HL-60/S4 treated with phorbol 12-myristate 13-acetate at 8.2 ng/mL for 4 days and 3 days (cell line): ENCODE measurements around the gene LDAH.

Experiments
- in situ Hi-C: fragments of 300-500 bp; cut with MboI; formaldehyde crosslinking; loops from 2 replicates; pipeline ENCODE4 v1.15.0; 2022; ENCODE audit warnings: low sequenced_read_pairs

LDAH gene

GRCh38 chr2:20687260-20687832, 135.6 kb downstream of the LDAH start:
- in situ Hi-C loops = no loop called here

DNA sequence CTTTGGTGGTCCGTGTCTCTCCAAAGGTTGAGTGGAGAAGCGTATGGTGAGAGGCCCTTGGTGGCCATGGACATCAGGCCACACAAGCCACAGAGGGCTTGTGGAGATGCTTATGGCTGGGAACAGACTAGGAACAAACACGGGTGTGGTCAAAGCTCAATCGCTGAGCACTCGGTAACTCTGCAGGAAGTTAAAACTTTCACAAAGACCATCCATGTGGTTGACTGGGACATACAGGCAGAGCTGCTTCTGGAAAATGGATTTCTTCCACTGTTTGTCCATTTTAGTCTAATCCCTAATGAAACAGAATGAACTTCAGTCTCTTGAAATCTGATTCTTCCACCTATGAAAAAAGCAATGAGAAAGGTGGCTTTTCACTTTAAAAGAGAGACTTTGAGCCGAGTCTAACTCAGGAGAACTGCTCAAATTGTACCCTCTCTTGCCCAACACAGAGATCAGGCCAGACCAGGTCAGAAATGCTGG, 138.3 kb downstream of the LDAH start:
- in situ Hi-C loops = no loop called here

DNA sequence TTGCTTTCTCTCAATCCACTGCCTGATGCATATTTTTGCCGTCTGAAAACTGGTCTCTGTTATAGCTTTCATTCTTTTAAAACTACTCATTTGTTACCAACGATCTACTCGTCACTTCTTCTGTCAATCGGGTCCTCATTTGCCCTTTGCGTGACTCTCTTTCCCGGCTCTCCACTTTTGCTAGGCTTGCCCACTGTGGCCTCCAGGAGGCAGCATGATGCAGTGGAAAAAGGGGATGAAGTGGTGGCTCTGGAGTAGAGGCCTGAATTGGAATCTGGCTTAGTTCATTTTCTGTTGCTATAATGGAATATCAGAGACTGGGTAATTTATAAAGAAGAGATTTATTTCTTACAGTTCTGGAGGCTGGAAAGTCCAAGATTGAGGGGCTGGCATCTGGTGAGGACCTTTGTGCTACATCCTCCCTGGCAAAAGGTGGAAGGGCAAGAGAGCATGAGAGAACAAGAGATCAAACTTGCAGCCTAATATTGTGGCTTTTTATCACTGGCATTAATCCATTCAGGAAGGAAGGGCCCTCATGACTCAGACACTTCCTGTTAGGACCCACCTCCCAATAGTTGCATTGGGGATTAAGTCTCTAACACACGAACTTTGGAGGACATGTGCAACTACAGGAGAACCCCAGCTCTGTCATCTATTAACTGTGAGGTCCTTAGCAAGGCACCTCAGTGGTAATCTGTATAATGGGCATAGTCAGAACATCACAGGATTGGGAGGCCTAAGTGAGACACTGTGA, 140.6 kb downstream of the LDAH start:
- in situ Hi-C loops = no loop called here

- in situ Hi-C loops = no loop called here
Measured at GRCh38 chr2:20680744-20681375, 142.0 kb downstream of the LDAH start.

DNA sequence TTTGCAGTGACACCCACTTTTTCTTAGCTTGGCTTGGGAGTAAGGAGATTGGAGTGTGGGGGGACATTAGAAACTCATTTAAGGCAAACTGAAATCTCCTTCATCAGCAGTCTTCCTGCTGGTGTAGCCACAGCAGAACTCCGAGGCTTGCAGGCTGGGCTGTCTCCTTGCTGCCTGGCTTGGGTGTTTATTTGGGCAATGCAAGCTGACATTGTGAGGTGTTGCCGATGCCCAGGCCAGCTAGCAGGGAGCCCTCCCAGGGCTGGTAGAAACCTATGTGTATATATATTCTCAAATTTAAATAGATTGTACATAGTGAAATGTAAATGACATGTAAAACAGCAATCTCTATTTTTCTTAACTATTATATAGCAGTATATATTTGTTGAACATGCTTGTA, 144.1 kb downstream of the LDAH start:
- in situ Hi-C loops = no loop called here

DNA sequence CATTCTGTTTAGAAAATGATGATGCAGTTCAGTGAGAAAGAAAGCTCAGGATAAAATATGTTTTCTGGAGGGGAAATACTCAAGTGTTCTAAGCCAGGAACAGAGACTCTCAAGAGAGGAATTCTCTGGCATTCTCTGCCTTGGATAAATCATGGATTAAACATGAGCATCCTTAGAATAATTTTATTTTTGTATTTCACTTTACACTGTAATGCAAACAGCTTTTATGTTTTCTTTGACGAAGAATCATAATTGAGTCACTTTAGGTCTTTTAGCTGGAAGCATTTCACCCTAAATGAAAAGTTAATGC, 144.9 kb downstream of the LDAH start:
- in situ Hi-C loops = no loop called here

- in situ Hi-C loops = no loop called here
Measured at GRCh38 chr2:20677301-20678085, 145.4 kb downstream of the LDAH start.

- in situ Hi-C loops = no loop called here
Measured at GRCh38 chr2:20676353-20677215, 146.3 kb downstream of the LDAH start.

GRCh38 chr2:20675701-20676352, 147.1 kb downstream of the LDAH start:
- in situ Hi-C loops = no loop called here

- in situ Hi-C loops = no loop called here
Measured at GRCh38 chr2:20674974-20675679, 147.8 kb downstream of the LDAH start.

DNA sequence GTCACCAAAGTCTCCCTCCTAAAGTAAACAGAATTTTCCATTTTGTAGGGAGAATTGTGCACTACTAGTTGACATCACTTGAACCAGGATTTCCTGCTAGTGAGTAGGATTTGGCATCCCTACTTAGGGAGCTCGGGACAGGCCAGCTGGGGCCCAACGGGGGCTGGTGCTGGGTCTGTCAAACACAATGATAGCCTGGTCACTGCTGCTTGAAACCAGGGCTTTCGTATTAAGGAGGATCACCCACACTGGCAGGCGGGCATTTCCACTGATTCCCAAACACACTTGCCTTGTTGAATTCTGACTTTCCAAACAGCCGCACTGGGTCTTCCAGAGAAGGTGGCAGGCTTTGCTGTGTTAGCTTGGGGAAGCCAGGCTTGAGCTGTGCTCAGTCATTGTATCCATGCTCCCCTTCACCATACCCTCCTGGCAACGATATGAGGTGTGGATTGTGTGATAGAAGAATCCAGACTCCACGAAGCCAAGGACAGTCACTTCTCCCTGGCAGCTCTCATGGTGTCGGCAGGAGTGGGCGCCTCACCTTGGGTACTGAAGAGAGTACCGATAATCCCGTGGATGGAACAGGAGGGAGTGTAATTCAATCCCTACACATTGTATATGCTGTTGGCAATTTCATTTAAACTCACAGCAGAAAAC, 148.5 kb downstream of the LDAH start:
- in situ Hi-C loops = no loop called here

DNA sequence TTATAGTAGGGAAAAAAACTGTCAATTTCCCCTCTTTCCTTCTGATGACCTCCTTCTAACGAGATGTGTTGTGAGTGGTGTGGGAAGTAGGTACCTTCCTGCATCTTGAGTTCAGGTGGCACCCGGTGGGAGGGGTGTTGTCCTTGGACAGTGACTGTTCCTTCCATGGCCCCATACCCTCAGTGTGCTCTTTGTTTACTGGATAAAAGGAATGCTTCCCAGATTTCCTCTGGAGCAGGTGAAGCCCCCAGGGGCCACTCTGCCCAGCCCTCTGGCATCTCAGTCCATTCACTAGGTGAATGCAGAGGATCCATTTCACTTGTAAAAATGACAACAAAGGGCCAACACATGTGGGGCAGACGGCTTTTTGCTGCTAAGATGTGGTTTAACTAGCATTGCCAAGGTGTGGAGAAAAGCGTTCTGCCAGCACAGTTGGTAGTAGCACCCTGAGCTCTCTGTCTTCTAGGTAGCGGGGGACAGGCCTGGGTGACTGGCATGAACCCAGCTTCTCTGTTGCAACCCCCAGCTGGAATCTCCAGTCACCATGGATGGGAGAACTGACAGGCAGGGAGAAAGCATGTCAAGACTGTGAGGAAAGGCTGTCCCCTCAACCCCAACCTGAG, 149.1 kb downstream of the LDAH start:
- in situ Hi-C loops = no loop called here

DNA sequence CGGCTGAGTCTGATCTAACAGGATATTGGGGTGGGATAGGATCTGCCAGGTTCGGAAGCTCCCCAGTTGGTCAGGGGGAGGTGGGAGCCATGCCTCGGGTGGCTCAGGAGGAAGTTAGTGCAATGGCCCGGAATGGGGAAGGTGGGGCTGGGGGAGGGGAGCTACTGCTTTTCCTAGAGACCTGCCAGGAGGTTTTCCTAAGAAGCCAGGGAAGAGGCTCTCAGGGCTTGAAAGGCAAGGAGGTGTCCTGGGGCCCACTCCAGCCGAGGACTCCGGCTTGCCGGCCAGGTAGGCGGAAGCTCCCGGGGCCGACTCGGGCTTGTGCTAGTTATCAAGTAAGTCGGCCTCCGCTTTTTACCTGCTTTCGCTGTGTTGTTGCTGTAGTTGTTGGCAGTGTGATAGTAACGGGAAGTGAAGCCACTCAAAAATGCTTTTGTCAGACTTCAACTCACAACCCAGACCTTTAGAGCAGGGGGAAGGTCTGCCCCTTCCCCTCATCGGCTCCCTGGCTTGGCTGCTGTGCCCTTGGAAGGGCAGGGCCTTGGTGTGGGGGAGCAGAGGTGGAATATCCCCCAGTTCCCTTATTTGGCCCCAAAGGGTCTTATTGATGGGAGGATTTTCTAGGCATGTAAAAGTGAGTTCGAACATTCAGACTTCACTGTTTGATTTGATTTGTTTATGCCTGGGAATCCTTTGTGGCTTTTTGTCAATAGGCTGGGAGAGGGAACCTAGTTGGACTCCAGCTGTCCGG, 150.5 kb downstream of the LDAH start:
- in situ Hi-C loops = no loop called here

DNA sequence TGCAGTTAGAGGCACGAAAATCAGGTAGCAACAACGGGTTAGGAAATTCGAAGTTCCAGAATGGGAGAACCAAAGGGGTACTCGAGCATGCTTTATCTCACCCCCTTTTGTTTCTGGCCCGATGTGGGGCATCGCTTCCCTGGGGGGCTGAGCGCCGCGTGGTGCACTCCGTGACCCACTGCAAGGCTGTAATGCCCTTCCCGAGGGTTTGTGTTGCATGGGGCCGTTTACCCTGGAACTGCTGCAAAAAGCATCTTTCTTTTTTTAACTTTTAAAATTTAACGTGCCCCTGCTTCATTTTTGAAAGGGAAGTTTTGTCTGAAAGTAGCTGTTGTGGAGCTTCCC, 151.2 kb downstream of the LDAH start:
- in situ Hi-C loops = no loop called here

GRCh38 chr2:20671036-20671735, 151.7 kb downstream of the LDAH start:
- in situ Hi-C loops = no loop called here

- in situ Hi-C loops = no loop called here
Measured at GRCh38 chr2:20670315-20671035, 152.4 kb downstream of the LDAH start.
